ACC112 (cell line): ENCODE measurements around the gene PDGFD.

Experiments
- H2AFZ ChIP-seq: fragments of 200-600 bp; sonication (generic); one replicate; pipeline ENCODE4 v1.6.0; 2017; ENCODE audit warnings: antibody characterized with exemption, low read length; ENCODE audit not compliant: unreplicated experiment
- H3K27ac ChIP-seq: fragments of 200-600 bp; sonication (generic); 2 replicates; pipeline ENCODE4 v1.5.1; 2014; ENCODE audit warnings: low read depth, mild to moderate bottlenecking, antibody characterized with exemption, low read length, moderate library complexity
- H3K27me3 ChIP-seq: fragments of 200-600 bp; sonication (generic); 2 replicates; pipeline ENCODE4 v1.6.1; 2014; ENCODE audit warnings: mild to moderate bottlenecking, antibody characterized with exemption, low read length, moderate library complexity, mixed read lengths; ENCODE audit not compliant: insufficient read depth
- H3K36me3 ChIP-seq: fragments of 200-600 bp; sonication (generic); 2 replicates; pipeline ENCODE4 v1.6.1; 2016; ENCODE audit warnings: mild to moderate bottlenecking, antibody characterized with exemption, low read length, moderate library complexity, mixed read lengths; ENCODE audit not compliant: insufficient read depth
- H3K4me1 ChIP-seq: fragments of 200-600 bp; sonication (generic); one replicate; pipeline ENCODE4 v1.6.1; 2016; ENCODE audit warnings: low read length, mixed read lengths; ENCODE audit not compliant: insufficient read depth, unreplicated experiment, control insufficient read depth
- H3K4me3 ChIP-seq: fragments of 200-600 bp; sonication (generic); 2 replicates; pipeline ENCODE4 v1.5.1; 2014; ENCODE audit warnings: mild to moderate bottlenecking, low read depth, low read length
- H3K79me2 ChIP-seq: fragments of 200-600 bp; sonication (generic); one replicate; pipeline ENCODE4 v1.6.0; 2016; ENCODE audit warnings: low read length; ENCODE audit not compliant: control insufficient read depth, unreplicated experiment, insufficient read depth

The PDGFD gene

GRCh38 chr11:103902994-103903393 lies 261.0 kb downstream of the PDGFD start:
- Histone ChIP-seq H3K27ac (no peak overlapping the region), H3K79me2 (no peaks in the 10 kb centered on the region), H3K4me3 (no peak overlapping the region), H2AFZ (no peak overlapping the region), H3K4me1 (peaks cover 5% of the 10 kb centered on the region), H3K36me3 (no peaks in the 10 kb centered on the region), H3K27me3 (no peaks in the 10 kb centered on the region; the same call in 1 of the 2 replicates)

GRCh38 chr11:103901656-103902055 lies 262.3 kb downstream of the PDGFD start:
- no peaks in the 10 kb centered on the region; the same call in 1 of the 2 replicates for H3K27me3 ChIP-seq
- no peak overlapping the region for H3K4me3 ChIP-seq
- no peaks in the 10 kb centered on the region for H3K79me2 ChIP-seq
- H3K36me3 ChIP-seq = no peaks in the 10 kb centered on the region
- H2AFZ ChIP-seq = no peak overlapping the region
- H3K27ac ChIP-seq = no peak overlapping the region
- no peaks in the 10 kb centered on the region for H3K4me1 ChIP-seq

GRCh38 chr11:103898577-103899336 lies 265.2 kb downstream of the PDGFD start:
- no peak overlapping the region for H3K4me3 ChIP-seq
- no peaks in the 10 kb centered on the region for H3K36me3 ChIP-seq
- H2AFZ ChIP-seq = no peak overlapping the region
- H3K27ac ChIP-seq = no peak overlapping the region
- H3K27me3 ChIP-seq = no peaks in the 10 kb centered on the region
- H3K4me1 ChIP-seq = no peaks in the 10 kb centered on the region
- H3K79me2 ChIP-seq = no peaks in the 10 kb centered on the region

GRCh38 chr11:103898065-103898464 lies 265.9 kb downstream of the PDGFD start:
- H3K36me3 ChIP-seq = no peaks in the 10 kb centered on the region
- H3K79me2 ChIP-seq = no peaks in the 10 kb centered on the region
- peaks cover 3% of the 10 kb centered on the region for H3K4me1 ChIP-seq
- H3K27ac ChIP-seq = no peak overlapping the region
- no peaks in the 10 kb centered on the region for H3K27me3 ChIP-seq
- H3K4me3 ChIP-seq = no peak overlapping the region
- no peak overlapping the region for H2AFZ ChIP-seq

- no peak overlapping the region for H3K4me3 ChIP-seq
- no peaks in the 10 kb centered on the region for H3K79me2 ChIP-seq
- H3K4me1 ChIP-seq = peaks cover 10% of the 10 kb centered on the region
- no peak overlapping the region for H2AFZ ChIP-seq
- H3K36me3 ChIP-seq = no peaks in the 10 kb centered on the region
- H3K27ac ChIP-seq = no peak overlapping the region
- no peaks in the 10 kb centered on the region for H3K27me3 ChIP-seq
These were observed 266.6 kb downstream of the PDGFD start for GRCh38 chr11:103897160-103897936.

GRCh38 chr11:103895106-103895505 lies 268.8 kb downstream of the PDGFD start:
- Histone ChIP-seq H3K27ac (no peak overlapping the region), H3K4me3 (no peak overlapping the region), H3K79me2 (no peaks in the 10 kb centered on the region), H3K27me3 (no peaks in the 10 kb centered on the region), H3K4me1 (peaks cover 14% of the 10 kb centered on the region), H2AFZ (no peak overlapping the region), H3K36me3 (no peaks in the 10 kb centered on the region)

- Histone ChIP-seq H2AFZ (no peak overlapping the region), H3K27me3 (no peaks in the 10 kb centered on the region), H3K36me3 (no peaks in the 10 kb centered on the region), H3K4me1 (peaks cover 14% of the 10 kb centered on the region), H3K79me2 (no peaks in the 10 kb centered on the region), H3K4me3 (no peak overlapping the region), H3K27ac (no peak overlapping the region)
These were observed 269.3 kb downstream of the PDGFD start for GRCh38 chr11:103894673-103895072.

GRCh38 chr11:103894034-103894433 lies 269.9 kb downstream of the PDGFD start:
- Histone ChIP-seq H3K27me3 (0 out of 2 replicates have a peak, but pooled peaks cover 5% of the 10 kb centered on the region), H2AFZ (no peak overlapping the region), H3K36me3 (no peaks in the 10 kb centered on the region)

GRCh38 chr11:103893371-103893770 lies 270.6 kb downstream of the PDGFD start:
- Histone ChIP-seq H2AFZ (no peak overlapping the region), H3K27ac (no peak overlapping the region), H3K4me1 (peaks cover 14% of the 10 kb centered on the region), H3K36me3 (no peaks in the 10 kb centered on the region), H3K4me3 (no peak overlapping the region), H3K79me2 (no peaks in the 10 kb centered on the region), H3K27me3 (peaks cover 11% of the 10 kb centered on the region; the same call in 1 of the 2 replicates)

More at GRCh38 chr11:103894034-103894433, 269.9 kb downstream of the PDGFD start:
- no peak overlapping the region for H3K4me3 ChIP-seq
- peaks cover 14% of the 10 kb centered on the region for H3K4me1 ChIP-seq
- no peaks in the 10 kb centered on the region for H3K79me2 ChIP-seq
- H3K27ac ChIP-seq = no peak overlapping the region

GRCh38 chr11:103892603-103893002 lies 271.3 kb downstream of the PDGFD start:
- H3K27me3 ChIP-seq = peaks cover 19% of the 10 kb centered on the region; the same call in 1 of the 2 replicates
- H3K4me1 ChIP-seq = peaks cover 14% of the 10 kb centered on the region
- H3K4me3 ChIP-seq = no peak overlapping the region
- no peaks in the 10 kb centered on the region for H3K79me2 ChIP-seq
- no peaks in the 10 kb centered on the region for H3K36me3 ChIP-seq
- H3K27ac ChIP-seq = no peak overlapping the region
- no peak overlapping the region for H2AFZ ChIP-seq
